Colon (tissue), 2 donors: ENCODE results near the gene SERF2.
"Not testable (repeated sequence)": the region's sequence is repeated elsewhere in the genome, so short reads cannot be mapped to it uniquely, and the experiment has no call there.

Experiments
- FAIRE-seq: peaks from 2 replicates; lab custom pipeline; 2012; peaks lifted over from hg19 to GRCh38; lab: Jason Lieb, UNC
- donor health status: control.
- donor health status: control.

Gene SERF2

DNA sequence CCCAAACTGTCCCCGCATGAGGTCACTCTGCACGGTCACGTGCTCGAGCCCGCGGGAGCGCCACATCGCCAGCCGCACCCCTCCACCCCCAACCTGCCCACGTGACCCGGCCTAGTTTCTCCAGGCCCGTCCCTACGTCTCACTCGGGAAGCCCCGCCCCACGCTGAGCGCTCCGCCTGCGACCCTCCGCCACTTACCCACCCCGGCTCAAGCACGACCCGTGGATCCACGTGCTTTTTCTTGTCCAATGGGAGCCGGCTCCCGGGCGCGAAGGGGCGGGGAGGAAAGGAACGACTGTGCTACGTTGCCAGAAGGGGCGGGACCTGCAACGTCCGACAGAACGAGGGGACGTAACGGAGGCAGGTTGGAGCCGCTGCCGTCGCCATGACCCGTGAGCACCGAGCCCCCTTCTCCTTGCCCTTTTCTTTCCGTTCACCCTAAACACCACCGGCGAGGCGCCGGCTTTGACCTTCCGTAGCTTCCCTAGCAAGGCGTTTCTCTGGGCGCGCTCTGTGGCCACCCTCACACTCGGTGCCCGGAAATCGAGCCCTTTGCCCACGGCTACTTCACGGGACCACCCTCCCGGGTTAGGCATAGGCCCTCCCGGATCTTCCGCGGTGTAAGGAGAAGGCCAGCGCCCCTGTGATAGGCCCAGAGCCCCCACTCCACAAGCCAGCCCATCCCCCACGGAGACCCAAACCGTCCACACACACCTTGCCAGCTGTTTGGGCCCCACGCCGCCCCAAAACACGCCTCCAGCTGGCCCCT lies at the start of gene SERF2:
SERF2 (plus strand) TSS at position 328 of the 768 bp plus-strand sequence; CDS start at position 385, 57 bp downstream.
- no peak for FAIRE-seq

DNA sequence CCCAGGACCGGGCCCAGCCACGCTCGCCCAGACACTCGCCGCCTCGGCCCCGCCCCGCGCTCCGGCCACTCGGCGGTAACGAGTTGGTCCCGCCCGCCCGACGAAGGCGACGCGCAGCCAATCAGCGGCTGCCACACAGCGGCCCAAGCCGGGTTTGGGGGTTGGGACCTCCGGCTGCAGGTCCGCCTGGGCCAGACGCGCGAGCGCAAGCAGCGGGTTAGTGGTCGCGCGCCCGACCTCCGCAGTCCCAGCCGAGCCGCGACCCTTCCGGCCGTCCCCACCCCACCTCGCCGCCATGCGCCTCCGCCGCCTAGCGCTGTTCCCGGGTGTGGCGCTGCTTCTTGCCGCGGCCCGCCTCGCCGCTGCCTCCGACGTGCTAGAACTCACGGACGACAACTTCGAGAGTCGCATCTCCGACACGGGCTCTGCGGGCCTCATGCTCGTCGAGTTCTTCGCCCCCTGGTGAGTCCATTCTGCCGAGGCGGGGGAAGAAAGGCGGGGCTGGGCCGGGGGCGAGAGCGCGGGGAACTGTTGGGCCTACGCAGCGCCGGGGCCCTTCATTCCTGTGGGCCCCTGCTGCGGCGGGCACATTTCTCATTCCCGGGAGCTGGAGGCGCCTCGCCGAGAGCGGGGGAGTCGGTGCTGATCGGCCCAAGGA lies 45.7 kb upstream of the SERF2 start, which contains the start of gene PDIA3:
PDIA3 (plus strand) TSS at position 194 of the 658 bp plus-strand sequence; CDS start at position 296, 102 bp downstream.
- FAIRE-seq = not testable (repeated sequence)

DNA sequence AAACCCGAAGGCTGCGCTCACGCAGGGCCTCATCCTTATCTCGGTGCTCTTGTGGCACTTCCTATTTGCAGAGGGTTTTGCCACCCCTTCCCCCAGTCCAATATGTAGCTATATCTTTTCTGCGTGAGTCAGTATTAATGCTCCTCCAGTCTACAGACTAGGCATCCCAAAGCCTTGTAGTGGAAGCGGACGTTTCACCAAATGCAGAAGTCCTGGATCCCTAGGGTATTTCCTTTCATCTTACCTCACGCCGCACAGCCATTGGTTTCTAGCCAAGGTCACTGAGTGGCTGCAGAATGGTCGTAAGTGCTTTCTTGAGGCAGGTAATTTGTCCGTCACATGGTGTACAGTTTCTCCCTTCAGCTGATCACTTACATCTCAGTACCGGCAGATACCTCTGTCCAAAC lies 45.2 kb upstream of the SERF2 start:
- not testable (repeated sequence) for FAIRE-seq

DNA sequence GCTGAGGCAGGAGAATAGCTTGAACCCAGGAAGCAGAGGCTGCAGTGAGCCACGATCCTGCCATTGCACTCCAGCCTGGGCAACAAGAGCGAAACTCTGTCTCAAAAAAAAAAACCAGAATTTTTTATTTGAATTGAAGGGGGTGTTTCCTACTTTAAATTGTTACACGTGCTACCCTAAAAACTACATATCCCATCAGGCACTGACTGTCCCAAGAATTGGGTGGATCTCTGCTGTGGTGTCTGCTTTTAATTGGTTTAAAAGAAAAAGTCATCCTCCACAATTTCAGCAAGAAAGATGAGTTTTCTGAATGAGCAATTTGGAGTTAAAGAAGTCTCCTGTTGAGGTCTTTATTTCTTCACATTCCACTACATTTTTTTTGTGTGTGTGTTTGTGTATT lies 43.7 kb upstream of the SERF2 start:
- no peak for FAIRE-seq

DNA sequence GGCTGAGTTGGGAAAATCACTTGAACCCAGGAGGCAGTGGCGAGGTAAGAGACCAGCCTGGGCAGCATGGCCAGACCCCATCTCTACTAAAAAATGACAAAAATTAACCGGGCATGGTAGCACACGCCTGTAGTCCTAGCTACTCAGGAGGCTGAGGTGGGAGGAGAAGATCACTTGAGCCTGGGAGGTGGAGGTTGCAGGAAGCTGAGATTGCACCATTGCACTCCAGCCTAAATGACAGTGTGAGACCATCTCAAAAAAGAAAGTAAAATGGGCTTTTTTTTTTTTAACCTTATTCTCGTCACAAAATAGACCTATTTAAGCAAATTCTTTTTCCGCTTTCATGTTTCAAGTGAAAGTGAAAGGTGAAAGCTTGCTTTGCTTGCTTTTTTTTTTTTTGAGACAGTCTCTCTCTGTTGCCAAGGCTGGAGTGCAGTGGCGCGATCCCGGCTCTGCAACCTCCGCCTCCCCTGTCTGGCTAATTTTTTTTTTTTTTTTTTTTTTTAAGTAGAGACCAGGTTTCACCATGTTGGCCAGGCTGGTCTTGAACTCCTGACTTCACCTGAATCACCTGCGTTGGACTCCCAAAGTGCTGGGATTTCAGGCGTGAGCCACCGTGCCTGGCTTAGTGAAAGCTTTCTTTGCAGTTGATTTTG lies 42.3 kb upstream of the SERF2 start:
- no peak for FAIRE-seq

DNA sequence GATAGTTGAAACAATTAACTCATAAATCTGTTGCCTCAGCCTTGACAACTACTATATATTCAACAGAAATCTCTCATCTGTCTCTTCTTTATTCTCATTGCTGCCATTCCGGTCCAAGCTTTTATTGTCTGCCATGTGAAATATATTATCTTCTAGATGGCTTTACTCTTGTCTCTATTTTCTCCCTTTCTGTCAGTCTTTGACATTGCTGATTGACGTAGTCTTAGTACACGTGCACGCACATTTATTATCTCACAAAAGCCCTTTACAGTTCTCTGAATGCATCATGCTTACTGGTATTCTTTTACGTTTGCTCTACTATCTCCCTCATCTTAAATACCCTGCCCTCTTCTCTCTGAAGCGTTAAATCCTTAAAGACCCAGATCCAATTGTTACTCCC lies 40.2 kb upstream of the SERF2 start:
- no peak for FAIRE-seq

DNA sequence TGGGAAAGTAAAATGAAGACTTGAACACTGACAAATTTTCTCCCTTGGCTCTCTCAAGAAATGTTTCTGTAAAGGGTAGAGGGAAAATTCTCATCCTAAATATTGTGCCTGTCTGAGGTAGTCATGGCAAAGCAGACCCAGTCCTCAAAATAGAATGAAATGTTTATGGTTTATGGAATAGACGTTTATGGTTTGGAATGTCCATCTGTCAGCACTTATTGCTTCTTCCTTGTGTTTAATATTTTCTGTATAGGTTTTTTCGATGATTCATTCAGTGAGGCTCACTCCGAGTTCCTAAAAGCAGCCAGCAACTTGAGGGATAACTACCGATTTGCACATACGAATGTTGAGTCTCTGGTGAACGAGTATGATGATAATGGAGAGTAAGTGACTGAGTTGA lies 29.3 kb upstream of the SERF2 start:
- FAIRE-seq = no peak

DNA sequence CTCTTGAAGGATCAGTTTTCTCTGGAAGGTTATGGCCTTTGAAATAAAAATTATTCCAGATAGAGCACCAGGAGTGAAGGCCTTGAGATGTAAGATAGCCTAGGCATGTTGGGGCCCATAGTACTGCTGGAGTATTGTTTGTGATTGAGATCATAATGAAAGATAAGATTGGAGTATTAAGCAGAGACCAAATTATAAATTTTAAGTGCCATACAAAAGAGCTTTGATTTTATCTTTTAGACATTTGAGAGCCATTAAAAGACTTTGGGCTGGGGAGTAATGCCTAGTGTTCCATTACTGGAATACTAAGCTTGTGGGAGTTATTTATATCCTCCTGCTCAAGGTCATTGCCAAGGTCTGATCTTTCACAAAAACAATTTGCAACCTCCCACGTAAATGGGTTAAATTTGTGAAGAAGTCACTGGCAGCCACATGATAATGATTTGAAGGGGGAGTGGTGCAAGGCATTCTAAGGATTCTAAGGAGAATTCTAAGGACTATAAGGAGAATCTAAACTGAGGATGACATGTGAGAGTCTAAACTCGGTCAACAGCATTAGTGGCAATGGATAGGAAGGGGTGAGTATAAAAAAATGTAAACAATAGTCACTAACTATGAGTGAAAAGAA lies 28.2 kb upstream of the SERF2 start:
- no peak for FAIRE-seq

DNA sequence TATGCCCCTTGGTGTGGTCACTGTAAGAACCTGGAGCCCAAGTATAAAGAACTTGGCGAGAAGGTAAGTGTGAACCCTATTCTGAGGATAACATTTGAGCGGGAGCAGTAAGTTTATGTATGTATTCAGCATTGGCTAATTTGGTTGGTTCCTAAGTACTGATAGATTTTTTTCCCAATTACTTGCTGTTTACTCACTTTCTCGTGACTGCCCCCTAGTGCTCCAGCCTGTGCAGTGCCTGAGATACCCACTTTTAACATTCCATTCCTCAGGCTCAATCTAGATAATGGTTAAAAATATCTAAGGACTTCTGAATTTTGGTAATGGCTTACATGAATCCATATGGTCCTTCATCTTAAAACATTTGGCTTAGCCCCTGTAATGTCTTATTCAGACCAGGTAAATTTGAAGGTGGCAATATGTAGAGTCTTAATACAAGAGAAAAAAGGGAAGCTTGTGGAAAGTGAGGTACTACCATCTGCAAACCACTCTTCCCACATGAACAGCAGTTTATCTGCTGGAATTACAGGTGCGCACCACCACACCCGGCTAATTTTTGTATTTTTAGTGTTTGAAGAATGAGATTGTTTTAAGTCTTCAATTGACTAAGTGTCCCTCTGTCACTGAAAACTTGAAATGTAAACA lies 22.4 kb upstream of the SERF2 start:
- FAIRE-seq = no peak

DNA sequence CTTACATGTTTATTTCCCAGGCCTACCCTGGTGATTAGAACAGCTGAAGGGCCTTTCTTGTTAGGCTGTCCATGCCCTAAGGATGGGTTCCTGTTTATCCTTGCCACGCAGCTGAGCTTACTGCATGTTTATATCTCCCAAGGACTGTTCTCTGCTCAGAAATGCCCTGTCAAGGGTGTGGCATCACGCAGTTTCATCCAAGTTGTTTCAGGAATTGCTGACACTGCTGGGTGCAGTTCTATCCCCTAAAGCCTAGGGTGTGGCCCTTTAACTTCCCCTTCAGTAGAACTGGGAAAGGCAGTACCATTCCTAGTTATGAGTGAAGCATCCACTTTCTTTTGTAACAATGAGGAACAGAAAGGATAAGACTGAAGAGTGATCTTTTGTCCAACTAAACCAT lies 20.3 kb upstream of the SERF2 start:
- FAIRE-seq = no peak

DNA sequence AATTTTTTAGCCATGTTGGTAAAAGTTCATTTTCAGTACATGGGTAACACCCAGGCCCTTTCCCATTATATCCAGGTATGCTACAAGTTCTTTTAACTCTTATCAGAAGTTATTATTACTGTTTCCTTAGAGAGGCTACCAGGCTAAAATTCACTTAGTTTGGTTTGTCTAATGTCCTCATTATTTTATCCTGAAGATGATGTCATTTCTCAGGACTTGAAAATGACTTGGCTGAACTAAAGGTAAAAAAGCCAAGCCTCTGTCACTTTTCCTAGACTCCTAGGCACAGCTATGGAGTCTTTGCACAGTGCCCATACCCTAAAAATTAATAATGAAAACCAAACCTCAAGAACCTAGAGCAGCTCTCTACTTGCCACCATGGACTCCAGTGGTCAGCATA lies 19.5 kb upstream of the SERF2 start:
- FAIRE-seq = no peak

DNA sequence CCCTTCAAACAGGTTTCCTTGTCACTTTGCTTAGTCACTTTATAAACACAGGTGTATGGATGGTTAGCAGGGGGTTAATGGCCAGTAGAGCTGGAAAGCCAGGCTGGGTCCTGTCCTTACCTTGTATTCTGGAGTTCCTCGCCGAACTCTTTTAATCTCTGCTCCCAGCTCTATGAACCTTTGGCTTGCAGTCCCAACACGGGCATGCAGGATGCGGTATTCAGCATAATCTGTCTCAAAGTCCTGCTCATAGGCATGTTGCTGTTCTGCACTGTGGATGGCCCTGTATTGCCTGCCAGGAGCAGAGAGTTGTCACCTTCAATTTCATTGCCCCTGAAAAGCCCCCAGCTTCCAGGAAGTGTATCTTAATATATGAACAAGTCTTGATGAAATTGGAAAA lies 18.1 kb upstream of the SERF2 start:
- no peak for FAIRE-seq

DNA sequence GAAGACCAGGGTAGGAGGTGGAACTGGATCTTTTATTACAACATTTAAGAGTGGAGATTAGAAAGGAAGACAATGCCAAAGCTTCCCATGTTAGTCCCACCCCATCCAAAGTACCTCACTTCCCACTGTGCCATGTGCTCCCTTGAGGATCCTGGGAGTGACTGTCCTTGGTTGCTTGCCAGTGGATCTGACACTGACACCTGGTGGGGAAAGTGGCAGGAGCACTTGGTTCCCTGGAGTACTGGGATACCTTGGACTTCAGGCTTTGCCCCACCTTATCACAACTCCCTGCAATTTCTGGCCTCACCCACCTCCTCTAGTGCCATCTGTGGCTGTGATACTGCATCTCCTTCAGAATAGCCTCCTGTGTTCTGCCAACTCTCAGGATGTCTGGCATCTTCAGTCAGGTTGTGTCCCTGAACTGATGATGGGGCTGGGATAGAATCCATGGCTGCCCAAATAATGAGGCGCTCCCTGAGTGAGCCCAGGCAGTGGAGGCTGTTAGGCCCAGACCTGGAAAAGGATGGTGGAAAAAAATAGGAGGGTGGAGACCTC lies 16.6 kb upstream of the SERF2 start:
- no peak for FAIRE-seq

DNA sequence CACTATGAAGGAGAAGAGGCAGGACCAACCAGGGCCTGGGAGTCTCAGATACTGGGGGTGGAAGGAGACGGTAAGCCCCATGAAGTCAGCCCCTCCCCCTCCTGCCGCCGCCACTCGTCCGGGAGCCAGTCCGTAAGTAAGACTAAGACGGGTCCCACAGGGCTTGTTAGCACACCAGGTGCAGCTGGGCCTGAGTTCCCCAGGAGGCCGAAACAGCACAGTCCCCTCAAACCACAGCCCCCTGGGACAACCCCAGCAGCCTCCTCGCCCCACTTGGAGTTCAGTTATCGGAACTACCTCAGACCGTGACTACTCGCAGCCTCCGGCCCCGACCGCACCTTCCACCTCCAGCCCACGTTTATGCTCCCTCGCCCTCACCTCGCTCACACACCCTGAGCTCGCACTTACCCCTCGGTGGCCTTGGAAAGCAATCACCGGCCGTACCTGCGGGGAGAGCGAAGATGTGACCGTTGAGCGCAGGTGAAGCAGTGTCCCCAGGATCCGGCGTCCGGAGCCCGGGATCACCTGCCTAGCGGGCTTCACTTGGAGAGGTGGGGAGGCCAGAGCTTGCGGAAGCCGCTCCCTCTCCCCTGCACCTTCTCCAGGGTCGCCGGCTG lies 15.9 kb upstream of the SERF2 start:
- no peak for FAIRE-seq

DNA sequence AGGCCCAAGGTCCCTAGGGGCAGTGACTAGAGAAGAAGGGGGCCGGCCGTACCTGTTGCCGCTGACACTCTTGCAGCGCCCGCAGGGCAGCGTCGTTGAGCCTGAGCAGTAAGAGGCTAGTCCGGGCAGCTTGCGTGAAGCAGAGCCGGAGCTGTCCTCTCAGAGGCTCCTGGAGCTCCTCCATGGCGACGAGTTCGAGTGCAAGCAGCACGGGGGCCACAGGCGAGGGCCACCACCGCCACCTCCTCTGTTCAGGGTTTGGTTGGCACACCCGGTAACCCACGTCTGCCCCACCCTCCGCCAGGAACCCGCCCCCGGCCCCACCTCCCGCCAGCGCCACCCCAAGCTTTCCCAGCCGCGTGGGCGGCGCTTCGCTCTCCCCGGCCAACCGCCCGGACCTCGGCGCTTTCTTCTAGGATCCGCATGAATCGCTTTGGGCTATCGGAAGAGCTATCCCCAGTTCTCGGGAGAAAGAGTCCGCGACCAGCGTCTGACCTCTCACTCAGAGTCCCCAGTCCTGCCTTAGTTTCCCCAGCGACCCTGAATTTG lies 15.3 kb upstream of the SERF2 start, which contains the start of gene ELL3:
ELL3 (minus strand) TSS at position 249 of the 549 bp plus-strand sequence; CDS start at position 184, 65 bp downstream.
- no peak for FAIRE-seq

DNA sequence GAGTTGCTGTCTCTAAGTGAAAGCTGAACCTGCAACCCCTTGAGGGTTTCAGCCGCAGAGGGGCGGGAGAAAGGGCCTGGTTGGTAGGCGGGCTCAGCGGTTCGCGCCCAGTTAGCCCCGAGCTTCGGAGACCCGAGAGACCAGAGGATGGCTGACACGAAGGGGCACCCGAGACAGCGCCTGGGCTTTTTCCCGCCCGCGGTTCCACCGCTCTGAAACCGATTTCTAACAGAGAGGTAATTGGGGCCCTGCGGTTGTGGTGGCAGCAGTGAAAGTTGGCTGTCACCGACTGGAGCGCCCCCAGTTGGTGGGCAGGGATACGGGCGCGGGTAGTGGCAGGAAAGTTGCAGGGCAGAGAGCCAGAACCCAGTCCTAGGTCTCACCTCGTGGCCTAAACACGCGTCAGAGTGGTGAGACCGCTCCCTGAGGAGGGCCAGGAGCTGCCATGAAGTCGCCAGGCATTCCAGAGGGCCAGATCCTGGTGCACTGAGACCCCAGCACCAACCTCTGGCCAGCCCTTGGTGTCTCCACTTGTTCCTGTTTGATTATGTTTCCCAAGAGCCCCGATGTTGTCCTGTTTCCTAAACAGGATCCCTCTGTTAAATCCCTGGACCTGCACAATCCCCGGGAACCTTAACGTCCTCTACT lies 14.7 kb upstream of the SERF2 start:
- FAIRE-seq = no peak

DNA sequence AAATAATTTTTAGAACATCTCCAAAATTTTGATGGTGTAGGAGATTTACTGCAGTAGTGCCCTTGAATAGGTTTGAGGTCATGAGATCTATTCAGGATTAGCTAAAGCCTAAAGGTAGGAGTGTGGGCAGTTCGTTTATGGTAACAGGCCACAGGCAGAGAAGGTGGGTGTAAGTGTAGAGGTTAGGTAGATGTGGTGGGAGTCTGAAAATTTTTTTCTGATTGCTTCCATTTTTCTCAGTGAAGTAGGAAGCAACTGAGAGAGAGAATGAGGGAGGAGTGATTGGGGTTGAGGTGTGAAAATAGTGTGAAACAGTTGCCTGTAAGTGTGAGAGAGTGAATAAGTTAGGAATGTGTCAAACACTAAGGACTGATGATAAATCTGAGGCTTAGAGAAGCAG lies 13.1 kb upstream of the SERF2 start:
- FAIRE-seq = no peak

DNA sequence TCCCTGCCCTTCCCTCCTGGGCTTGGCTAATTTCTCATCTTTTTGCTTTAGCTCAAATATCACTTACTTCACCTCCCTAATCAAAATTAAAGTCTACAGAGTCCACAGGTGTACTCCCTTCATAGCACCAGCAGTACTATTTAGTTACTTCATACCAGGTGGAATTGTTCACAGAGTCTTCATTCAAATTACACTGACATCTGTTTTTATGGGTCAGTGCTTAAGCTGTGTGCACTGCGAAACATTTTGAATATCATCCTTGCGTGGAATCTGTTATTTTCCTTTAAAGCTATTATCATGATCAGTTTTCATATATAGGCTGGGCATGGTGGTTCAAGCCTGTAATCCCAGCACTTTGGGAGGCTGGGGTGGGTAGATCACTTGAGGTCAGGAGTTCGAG lies 2.7 kb upstream of the SERF2 start:
- no peak for FAIRE-seq

DNA sequence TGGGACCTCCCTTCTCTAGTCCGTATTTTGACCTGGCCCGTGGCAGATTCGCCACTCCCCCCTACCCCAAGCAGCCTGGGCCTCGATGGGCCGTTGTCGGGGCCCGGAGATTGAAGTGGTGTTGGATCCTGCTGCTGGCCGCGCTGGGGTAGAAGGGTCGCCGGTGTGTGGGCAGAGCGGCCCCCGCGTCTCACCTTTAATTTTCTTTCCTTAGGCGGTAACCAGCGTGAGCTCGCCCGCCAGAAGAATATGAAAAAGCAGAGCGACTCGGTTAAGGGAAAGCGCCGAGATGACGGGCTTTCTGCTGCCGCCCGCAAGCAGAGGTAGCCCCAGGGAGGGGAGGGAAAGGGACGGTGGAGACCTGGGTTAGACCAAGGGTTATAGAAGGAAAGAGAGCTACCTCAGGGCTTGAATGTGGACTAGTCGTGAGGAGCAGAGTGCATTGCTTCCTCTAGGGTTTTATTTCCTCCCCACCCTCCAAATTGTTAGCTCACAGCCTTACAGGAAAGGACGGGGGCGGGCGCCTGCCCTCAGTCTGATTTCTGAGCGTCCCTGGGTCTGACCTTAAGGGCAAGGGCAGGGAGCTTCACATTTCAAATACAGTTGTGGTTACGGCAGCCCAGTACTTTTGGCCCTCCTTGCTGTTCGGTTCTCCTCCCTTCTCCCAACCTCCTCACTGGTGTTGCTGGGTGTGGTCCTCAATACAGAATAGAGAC lies 799 bp downstream of the SERF2 start:
- FAIRE-seq = no peak

DNA sequence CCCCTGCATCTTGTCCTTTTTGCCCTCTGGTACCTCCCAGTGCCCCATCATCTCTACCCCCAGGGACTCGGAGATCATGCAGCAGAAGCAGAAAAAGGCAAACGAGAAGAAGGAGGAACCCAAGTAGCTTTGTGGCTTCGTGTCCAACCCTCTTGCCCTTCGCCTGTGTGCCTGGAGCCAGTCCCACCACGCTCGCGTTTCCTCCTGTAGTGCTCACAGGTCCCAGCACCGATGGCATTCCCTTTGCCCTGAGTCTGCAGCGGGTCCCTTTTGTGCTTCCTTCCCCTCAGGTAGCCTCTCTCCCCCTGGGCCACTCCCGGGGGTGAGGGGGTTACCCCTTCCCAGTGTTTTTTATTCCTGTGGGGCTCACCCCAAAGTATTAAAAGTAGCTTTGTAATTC lies 1.5 kb downstream of the SERF2 start:
- no peak for FAIRE-seq
